ENCODE results near the gene DDX39A. TPM values are rescaled to one million over a fixed set of nuclear protein-coding genes. Genes with fewer than 3 reads are reported as not detected.

The DDX39A gene
- total RNA-seq, 1 donor from 2014 or later: 26.2 TPM

DNA sequence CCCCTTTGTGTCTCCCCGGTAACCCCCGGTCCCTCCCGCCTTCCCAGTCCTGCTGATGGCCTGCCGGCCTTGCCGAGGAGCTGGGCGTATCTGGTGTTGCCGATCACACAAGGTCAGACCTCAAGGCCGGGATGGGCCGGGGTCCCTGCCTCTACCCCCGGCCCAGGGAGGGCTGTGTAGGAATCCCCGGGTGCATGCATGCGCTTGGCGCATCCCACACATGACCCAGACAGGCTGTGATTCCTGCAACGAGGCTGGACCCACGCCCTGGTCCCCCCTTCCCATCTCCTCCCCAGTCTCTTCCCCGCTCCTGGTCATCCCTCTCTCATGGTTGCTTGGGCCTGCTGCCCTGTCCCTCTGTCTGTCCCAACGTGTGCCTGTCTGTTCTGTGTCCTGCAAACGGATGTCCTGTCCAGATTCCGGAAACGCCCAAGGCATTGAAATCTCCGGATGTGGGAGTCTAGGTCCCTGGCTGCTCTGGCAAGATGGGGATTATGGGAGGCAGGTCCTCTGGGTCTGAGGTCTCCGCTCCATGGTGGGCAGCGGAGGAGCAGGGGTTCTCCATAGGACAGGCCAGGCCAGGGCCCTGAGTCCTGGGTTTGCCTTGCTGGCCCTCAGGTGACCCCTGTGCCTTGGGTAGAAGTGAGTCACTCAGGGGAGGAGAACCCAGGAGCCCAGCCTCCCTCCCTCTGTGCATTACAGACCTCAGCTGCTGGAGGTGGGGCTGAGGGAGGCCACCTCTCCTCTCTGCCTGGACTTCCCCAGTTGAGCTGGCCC is 15.6 kb upstream of the DDX39A start:
- DNase-seq: no peak

DNA sequence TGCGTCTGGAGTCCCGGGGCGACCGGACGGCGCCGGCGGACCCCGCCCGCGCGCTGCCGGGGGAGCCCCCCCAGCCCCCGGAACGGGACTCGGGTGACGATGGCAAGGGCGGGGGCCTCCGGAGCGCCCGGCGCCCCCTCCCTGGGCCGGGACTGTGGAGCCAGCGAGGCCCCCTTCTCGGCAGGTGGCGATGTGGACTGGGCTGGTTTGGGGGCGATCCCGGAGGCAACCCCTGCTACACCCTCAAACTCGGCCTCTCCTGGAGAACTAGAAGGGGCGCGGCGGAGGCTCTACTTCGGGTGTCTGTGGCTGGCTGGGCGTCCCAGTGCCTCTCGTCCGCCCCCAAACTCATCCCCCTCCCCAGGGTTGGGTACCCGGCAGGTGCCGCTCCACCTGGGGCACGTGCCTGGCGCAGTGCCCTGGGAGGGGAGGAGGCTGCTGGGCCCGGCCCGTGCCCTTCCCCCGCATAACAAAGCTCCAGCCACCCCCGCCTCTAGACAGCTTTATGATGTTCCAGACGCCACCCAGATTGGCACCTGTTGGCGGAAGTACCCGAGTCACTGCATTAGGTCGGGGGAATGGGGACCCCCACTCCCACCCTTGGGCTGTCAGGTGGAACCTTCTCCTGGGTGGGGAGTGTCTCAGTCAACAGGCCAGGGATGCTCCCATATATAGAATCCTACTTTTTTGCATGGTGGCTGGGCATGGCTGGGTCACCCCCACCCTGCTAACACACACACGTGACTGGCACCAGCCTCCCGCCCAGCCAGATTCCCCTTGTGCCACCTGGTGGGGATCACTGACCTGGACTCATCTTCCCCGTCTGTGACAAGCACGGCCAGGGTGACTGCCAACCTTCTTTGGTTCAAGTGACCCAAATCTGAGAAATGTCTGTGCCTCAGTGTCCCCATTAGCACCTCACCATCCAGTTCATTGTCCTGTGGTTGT is 14.7 kb upstream of the DDX39A start:
- no peak for DNase-seq

DNA sequence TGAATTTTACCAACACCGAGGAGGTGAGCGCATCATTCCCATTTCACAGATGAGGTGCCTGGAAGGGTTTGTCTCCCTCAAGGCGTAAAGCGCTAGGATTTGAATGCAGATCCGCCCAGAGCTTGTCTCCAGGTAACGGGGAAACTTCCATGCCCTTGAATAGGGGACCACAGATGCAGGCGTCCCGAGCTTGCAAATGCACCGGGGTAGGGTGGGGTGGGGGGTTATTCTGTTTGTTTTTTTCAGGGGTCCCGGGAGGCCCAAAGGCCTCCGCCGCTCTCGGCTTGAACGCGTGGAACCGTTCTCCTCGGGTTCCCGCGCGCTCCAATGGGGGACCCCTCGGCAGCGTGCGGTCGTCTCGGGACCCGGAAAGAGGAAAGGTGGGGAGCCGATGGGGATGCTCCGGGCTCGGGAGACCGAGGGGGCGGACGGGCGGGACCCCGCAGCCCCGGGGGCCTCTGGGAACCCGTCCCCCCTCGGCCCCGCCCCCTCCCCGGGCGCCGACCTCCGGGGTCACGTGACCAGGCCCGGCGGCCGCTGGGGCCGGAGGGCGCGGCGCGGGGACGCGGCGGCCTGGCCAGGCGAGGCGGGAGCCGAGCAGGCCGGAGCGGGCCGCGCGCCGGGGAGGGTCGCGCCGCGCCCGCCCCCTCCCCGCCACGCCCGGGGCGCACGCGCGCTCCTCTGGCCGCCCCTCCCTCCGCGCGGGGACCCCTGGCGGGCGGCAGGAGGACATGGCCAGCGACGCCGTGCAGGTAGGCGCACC is 13.8 kb upstream of the DDX39A start, which contains the start of gene PKN1:
Gene PKN1, plus strand, starts transcription at position 516 of the 763 bp plus-strand sequence. Its CDS starts 216 bp downstream, at position 732.
- no peak for DNase-seq

DNA sequence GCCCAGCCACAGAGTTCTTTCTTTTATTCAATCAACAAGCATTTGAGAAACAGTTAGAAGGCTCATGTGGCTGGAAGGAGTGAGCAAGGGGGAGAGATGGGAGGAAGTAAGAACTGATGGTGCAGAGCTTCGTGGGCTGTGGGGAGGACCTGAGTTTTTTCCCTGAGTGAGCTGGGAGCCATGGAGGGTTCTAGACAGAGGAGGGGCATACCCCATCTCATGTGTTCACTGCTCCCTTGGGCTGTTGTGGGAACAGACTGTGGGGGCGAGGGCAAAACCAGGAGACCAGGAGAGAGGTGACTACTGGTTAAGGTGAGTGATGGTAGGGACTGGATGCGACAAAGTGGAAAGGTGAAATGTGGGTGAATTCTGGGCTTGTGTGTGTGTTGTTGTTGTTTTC is 11.6 kb upstream of the DDX39A start:
- no peak for DNase-seq

DNA sequence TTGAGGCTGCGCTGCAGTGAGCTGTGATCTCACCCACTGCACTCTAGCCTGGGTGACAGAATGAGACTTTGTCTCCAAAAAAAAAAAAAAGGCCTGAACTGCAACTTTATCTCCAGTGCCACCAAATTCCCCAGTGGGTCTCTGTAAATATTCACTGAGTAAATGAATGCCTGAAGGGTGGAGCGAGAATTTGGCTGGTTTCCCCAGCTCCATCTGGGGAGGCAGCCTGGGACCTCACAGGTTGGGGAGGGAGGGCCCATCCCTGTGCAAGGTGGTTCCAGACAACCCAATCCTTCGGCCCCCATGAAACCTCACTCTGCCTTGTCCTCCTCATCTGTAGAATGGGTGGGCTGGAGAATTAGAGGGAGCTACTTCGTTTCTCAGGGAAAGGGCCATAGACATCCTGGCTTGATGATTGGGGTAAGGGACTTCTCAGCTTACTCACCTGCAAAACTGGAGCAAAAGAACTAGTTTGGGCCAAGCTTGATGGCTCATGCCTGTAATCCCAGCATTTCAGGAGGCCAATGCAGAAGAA is 9.8 kb upstream of the DDX39A start:
- DNase-seq: no peak

DNA sequence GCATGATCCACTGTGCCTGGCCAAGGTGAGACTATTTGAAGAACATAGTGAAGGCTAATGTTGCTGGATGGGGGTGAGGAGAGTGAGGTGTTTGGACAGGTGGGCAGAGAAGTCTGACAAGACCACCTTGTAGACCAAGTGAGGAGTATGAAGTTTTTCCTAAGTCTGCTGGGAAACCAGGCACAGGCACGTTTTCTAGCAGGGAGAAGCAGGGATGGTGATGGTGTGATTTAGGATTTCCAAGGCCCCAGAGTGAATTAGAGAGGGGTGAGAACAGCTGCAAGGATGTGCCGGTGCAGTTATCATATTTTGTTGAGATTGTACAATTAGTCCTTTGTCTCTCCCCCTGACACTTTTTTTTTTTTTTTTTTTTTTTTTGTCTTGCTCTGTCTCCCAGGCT is 8.3 kb upstream of the DDX39A start:
- DNase-seq: no peak

DNA sequence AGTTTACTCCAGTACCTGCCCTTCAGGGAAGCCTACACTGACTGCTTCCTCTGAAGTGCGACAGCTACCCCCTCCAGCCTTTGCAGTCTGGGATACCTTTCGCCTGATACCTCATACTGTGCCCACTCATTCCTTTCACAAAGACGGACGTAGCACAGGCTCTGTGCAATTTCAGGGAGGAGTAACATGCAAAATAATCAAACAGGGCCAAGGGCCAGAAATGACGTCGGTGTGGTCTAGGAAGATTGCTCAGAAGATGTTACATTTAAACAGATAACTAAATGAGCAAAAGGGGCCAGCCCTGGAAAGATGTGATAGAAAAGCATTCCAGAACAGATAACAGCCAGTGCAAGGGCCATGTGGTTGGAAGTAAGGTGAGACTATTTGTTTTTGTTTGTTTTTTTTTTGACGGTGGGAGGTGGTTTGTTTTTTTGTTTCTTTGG is 6.6 kb upstream of the DDX39A start:
- no peak for DNase-seq

DNA sequence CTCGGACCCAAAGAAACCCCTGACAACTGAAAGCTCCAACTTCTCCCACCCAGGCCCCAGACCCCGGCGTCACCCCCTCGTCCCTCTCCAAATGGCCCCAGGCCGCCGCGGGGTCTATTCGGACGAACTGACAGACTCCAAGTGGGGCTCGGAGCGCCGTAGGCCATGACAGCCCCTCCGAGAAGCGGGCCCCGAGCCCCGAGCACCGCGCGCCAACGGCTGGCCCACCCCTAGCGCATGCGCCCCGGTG is 360 bp downstream of the DDX39A start:
- no peak for DNase-seq

DNA sequence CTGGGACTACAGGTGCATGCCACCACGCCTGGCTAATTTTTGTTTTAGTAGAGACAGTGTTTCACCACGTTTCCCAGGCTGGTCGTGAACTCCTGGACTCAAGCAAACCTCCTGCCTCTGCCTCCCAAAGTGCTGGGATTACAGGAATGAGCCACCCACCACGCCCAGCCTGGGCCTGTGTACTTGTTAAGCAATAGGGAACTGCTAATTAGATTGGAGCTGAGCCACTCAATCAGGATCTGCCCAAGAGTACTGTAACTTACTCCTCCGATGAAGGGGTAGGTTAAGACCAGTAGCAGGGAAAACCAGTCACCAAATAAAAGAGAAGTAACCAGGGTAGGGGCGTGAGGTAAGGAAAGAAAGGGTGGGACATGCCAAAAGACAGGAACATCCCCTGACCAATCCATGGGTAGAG is 2.3 kb downstream of the DDX39A start:
- DNase-seq: no peak

DNA sequence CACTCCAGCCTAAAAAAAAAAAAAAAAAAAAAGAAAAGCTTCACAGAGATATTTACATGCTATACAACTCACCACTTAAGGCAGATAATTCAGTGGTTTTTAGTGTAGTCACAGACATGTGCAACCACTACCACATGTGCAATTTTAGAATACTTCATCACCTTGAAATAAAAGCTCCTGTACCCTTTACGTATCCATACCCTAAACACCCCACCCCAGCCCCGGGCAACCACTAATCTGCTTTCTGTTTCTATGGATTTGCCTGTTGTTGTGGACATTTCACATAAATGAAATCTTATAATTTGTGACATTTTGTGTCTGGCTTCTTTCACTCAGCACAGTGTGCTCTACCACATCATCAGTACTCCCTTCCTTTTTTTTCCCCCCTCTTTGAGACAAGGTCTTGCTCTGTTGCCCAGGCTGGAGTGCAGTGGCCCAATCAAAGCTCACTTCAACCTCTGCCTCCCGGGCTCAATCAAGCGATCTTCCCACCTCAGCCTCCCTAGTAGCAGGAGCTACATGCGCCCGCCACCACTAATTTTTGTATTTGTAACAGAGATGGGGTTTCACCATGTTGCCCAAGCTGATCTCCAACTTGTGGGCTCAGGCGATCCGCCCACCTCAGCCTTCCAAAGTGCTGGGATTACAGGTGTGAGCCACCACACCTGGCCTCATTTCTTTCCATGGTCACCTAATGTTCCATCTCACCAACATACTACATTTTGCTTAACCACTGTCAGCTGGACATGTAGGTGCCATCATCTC is 4.0 kb downstream of the DDX39A start:
- DNase-seq: no peak

DNA sequence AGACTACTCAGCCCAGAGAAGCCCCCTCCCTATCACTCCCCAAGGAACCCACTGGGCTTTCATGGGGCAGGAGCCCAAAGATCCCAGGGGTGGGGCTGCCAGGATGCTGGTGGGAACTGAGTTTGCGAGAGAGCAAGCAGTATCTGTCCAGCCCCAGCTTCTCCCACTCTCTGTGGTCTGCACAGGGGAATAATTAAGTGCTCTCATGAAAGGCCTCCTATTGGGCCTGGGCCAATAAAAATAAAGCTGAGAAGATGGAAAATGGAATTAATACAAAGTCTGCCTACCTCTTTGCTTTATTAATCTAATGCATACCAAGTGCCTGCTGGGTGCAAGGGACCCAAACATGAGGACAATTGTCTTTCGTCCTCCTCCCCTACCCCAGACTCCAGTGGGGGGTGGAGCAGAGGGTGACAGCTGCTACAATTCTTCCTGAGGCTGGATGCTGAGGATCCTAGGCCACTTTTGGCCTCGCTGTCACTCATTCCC is 5.4 kb downstream of the DDX39A start:
- DNase-seq: no peak

DNA sequence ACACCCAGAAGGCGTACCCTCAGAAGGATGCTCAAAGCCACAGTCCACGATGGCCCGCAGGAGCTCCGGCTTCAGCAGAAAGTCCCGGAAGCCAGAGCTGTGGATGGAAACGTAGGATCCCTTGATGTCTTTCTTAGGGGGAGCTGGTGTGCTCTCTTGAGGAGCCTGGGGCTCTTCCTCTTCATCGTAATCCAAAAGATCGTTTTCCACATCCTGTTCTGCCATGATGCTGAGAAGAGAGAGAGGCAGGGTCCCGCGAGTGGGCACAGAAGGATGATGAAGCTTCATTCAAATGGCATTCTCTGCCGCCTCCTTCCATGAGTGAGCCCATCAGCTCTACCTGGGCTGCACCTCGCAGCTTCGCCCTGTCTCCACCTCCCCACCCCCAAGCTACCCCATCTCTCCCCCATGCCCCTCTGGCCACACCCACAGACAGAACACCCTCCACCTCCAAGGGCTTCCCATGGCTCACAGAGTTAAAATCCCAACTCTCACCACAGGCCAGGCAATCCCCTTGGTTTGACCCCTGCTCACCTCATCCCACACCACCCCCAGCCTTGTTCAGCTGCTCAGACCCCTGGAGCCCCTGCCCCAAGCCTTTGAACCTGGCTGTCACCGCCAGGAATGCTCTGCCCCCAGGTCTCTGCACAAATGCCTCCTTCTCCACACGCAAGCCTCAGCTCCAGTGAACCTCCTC is 6.0 kb downstream of the DDX39A start:
- no peak for DNase-seq

DNA sequence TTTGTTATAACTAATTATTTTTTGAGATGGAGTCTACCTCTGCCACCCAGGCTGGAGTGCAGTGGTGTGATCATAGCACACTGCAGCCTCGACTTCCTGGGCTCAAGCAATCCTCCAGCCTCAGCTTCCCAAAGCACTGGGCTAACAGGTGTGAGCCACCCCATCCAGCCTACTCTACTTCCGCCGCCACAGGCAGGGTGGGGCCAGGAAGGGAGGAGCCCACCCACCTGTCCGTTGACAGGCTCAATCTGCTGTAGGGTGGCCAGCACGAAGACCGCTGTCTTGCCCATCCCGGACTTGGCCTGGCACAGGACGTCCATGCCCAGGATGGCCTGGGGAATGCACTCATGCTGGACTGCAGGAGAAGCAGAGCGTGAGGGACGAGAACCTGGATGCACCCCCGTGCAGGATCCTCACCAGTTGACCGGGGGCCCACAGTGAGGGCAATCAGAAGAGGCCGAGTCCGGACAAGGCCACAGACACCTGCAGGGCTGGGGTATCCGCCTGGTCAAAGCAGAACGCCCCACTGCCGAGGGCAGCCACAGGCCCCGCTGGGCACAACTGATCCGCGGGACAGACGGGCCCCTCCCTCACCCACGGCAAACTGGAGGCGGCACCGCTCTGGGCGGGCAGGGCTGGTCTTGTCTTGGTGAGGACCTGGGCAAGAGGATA is 6.7 kb downstream of the DDX39A start:
- no peak for DNase-seq

DNA sequence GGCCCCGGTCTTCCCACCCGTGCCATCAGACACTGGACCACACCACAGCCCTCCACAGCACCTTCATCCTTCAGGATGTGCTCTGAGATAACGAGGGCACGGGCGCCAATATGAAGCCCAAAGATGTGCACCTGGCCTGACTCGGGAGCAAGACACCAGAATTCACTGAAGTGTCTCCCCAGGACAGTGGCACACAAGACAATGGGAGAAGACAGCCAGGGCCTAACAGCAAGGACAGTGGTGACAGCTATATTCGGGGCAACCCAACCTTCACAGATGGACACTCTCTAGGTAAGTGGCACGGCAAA is 7.2 kb downstream of the DDX39A start:
- no peak for DNase-seq

DNA sequence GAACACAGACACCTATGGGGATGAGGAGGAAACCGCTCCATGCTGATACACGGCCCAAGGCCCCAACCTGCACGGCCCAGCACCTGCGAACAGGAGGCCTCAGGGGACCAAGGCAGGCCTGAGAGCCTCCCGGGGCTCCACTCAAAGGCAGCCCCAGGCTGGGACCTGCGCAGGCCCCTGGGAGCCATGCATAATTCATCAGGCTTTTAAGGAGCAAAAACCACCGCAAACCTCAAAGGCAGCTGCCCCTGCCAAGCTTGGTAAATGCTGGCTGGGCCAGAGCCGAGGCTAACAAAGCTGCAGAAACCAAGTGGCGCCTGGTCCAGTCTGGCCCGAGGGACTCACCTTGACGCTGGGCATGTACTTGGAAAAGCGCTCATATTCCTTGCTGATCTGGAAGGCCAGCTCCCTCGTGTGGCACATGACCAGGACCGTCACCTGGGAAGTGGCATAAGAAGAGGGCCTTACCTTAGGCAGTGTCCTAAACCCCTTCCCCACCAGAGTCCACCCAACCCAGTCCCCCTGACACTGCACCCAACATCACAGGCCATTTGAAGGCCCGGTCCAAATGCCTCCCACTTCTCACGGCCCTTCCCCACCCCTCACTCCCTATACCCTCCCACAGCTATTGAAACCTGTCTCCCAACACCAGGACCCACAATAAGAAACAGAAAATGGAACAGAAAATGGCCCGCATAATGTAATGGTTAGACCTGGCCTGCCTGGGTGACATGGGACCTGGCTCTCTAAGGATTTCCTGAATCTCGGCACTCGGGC is 7.8 kb downstream of the DDX39A start:
- no peak for DNase-seq

DNA sequence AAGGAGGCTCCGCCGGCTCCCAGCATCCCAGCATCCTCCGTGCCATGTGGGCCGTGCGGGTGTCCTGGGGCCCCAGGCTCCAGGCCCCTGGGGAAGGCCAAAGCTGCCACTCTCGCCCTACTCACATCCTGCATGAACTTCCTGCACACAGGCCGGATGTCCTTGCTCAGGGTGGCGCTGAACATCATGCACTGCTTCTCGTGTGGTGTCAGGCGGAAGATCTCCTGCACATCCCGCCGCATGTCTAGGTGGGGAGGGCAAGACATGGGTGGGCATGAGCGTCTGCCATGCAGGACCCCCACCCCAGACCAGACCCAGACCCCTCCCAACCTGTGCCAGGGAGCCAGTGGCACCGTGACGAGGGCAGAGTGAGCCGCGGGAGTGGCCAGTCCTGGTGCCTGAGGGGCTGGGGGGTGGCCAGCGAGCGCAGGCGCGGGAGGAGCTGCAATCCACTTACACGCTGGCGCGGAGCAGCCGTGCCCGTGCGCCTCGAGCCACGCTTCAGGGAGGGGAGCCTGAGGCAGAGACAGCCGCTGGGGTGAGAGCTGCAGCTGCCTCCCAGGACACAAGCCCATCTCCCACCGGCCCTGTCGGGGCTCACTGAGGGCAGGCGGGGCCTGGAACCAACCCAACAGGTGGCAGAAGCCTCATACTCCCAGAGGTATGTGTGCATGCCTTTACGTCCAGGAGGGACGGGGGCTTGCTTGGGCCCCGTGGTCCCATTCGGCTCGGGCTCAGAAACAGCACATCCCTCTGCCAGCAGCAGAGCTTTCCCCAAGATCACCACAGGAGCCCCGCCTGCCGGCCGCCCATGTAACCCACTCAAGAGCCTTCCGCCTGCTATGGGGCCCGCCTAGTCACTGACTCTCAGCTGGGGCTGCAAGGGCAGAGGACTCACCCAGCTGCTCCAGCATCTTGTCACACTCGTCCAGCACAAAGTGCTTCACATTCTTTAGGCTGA is 8.8 kb downstream of the DDX39A start:
- DNase-seq: no peak

DNA sequence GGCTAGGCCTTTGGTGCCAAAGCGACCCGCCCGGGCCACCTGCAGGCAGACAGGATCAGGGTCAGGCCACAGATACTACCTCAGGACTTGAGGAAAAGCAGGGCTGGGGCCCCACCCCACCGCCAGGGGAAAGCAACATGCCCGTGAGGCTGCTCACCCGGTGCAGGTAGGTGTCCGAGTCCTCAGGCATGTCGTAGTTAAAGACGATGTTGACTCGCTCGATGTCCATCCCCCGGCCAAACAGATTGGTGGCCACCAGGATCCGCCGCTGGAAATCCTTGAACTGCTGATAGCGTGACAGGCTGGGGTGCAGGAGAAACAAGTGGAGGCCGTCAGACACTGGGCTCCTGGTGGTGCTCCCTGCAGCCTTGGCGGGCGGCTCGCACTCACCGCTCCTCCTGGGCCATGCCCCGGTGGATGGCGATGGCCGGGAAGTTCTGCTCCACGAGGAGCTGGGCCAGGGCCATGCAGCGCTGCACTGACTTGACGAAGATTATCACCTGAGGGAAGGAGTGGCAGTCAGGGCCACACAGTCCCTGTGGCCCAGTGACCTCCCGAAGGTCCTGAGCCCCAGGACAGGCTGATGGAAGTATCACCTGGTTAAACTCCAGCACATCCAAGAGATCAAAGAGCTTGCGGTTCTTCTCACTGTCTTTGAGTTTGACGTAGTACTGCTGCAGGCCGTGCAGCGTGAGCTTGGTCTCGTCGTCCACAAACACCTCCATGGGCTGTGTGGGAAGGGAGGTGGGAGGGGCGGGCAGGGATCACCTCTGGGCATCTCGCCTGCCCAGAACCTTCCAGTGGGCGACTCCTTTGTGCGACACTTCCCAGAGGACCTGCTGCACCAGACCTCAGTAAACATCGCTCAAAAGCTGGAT is 9.8 kb downstream of the DDX39A start:
- DNase-seq: no peak
